GM19328 (cell line): ENCODE measurements around the gene DBN1.

Experiments used
- ATAC-seq: cut with Tn5 transposase; IDR thresholded peaks from one replicate; pipeline ENCODE4 v1.9.1; 2021; ENCODE audit warnings: mild to moderate bottlenecking, moderate library complexity; ENCODE audit not compliant: unreplicated experiment

DBN1 gene

DNA sequence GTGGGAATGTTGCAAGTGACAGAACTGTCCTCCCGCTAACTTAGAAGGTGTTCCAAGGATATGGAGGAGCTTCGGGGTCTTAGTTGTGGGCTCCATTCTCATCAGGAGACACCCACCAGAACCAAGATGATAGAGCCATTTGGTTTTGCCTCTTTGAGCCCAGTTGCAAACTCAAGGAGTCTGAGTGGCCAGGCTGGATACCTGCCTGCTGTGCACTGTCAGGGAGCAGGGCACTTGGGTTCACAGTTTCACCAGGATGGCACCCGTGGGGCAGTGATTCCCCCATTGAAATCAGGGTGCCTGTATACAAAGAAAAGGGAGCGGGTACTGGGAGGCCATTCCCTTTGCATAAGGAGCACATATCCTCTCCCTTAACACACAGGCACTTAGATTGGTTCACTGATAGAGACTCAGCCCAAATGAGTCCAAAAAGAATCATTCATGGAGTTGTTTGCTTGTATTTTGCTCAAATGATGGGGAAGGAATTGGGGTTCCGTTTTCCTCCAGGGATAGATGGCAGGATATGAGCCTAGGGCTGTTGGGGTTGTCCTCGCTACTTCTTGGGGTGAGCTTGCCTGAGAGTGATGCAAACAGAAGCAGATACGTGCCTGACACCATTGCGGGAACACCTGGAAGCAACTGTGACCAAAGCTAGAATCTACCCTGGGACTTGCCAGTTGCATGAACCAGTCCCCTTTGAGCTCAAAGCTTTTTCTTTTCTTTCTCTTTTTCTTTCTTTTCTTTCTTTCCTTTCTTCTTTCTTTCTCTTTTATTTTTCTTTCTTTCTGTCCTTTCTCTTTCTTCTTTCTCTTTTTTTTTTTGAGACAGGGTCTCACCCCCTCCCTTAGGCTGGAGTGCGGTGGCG, 28.1 kb downstream of the DBN1 start:
- ATAC-seq: no peak

DNA sequence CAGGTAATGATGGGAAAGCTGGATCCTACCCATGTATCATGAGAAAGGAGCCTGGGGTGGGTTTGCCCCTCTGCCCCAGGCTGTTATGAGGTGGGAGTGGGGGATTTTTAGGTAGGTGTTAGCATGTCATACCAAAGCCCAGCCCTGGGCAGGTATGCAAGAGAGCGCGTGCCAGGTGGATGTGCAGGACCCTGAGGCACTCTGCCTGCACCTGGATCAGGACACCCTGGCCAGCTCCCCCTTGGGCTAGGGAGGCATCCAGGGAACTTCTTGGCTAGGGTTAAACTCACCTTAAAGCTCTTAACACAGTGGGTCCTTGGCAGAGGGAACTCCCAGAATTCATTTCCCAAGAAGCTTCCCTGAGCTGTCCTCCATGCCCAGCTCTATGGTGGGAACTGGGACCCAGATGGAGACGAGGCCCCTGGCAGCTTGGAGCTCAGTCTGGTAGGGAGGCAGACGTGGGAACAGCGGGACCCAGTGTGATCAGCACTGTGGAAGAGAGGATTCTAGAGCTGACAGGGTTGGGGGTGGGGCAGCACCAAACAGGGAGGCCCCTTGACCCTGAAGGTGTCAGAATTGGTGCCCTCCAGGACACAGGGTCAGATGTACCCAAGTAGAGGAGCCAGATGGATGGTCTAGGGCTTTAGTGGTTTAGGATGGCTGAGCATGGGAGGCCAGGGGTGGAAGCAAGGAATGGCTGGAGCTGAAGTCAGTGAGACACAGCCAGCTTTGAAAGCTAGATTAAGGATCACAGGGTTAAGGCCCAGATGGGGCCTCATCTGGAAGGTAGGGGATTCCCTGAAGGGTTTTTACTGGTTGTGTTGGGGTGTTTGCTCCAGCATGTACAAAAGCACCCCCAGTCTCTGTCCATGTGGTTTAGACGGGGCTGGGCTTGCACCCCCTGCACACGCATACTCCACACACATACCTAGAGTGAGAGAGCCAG, 29.1 kb downstream of the DBN1 start:
- ATAC-seq: no peak

DNA sequence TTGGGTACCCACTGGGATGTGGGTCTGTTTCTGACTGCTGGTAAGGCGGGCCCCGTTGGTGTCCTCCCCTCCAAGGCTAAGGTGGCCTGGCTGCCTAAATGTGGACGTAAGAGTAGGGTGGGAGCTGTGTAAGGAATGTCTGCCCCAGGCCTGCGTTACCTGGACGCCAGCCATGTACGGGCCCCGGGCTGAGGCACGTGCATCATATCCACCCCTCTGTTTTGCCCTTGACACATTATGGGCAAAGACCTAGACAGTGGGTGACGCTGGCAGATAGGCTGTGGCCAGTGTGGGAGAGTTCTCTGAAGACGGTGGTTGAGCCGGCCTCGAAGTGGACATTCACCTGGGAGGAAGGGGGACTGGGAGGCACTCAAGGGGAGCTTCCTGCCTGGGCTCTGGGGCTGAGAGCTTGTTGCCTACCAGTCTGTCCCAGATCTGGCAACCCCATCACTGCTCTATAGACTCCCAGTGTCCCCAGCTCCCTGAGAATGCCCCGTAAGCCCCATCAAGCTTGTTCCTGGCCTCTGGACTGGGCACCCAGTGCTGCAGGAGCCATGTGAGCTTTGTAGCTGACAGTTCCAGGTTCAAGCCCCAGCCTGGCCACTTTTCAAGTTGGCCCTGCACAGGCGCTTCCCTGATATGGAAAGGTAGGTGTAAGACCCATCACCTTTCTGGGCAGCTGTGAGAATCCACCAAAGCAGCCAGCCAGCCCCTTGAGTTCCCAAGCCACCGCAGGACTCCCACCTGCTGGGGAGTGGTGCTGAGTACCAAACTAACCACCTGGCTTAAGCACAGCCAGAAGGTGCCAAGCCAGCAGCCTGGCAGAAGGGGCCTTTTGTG, 30.1 kb downstream of the DBN1 start:
- no peak for ATAC-seq

DNA sequence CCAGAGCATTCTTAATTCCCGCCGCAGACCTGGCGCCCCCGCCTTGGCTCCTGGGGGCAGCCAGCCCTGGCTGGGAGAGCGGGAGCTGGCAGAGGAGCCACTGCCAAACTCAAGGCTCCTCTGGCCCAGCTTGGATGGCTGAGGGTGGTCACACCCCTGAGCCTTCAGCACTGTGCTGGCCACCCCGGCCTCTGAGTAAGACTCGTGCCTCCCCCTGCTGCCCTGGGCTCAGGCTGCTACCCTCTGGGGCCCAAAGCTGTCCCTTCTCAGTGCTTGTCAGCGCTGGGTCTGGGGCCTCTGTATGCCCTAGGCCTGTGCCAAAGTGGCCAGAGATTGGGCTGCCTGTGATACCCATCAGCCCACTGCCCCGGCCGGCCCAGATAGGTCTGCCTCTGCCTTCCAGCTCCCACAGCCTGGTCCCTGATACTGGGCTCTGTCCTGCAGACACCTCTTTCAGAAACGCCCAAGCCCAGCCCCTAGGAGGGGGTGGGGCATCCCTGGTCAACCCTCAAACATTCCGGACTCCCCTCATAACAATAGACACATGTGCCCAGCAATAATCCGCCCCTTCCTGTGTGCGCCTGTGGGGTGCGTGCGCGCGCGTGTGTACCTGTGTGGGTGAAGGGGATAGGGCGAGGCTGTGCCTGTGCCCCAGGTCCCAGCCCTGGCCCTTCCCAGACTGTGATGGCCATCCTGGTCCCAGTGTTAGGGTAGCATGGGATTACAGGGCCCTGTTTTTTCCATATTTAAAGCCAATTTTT, 31.2 kb downstream of the DBN1 start:
- no peak for ATAC-seq

DNA sequence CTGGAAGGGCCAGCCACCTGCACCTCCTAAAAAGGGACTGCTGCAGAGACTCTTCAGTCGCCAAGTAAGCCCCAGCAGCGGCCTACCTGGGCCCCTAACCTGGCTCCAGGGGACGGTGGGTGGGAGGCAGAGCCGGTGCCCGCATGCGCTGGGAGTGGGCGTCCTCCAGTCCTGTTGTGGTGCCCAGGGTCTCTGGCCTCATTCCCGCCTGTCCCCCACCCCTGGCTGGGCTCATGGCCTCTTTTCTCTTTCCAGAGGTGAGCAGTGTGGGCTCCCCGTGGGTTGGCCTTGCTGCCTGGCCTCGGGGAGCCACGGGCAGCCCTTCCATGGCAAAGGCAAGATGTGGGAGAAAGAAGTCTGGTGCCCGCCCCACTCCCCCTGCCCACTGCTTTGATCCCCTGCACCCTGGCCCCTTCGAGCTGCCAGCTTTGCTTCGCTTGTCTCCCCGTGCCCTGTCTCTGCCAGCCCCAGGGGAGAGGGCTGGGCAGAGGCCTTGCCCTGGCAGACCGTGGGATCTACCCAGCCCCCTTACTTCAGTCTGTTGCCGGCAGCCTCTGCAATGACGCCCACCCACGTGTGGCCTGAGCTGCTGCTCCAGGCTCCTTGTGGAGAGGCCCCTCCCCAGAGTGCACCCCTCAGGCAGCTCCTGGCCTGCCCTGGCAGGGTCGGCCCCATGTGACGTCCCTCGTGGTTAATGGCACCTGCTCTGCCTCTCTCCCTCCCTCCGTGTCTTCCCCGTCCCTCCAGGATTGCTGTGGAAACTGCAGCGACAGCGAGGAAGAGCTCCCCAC, 32.2 kb downstream of the DBN1 start:
- no peak for ATAC-seq

DNA sequence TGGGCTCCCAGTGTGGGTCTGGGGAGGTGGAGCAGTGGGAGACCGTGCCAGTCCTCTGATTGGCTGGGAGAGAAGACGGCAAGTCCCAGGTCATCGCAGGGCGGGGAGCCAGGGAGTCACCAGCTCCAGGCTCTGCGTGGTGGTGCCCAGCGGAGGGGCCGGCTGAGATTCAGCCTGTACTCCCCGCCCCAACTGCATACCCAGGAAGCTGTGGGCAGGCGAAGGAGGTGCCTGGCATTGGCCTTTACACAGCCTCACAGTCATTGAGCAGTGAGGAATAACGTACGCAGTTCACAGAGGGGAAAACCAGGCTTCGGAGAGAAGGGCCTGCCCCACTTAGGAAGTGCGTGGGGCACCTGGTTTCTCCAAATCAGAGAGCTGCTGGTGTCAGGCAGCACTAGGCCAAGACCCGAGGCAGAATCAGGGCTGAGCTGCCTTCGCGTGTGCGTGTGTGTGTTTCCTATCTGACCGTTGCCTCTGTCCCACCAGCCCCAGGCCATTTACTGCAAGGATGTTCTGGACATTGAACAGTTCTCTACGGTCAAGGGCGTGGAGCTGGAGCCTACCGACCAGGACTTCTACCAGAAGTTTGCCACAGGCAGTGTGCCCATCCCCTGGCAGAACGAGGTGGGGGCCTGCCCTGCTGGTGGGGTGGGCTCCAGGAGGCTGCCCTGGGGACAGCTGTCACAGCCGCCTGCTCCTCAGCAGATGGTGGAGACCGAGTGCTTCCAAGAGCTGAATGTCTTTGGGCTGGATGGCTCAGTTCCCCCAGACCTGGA, 33.0 kb downstream of the DBN1 start:
- ATAC-seq: no peak

DNA sequence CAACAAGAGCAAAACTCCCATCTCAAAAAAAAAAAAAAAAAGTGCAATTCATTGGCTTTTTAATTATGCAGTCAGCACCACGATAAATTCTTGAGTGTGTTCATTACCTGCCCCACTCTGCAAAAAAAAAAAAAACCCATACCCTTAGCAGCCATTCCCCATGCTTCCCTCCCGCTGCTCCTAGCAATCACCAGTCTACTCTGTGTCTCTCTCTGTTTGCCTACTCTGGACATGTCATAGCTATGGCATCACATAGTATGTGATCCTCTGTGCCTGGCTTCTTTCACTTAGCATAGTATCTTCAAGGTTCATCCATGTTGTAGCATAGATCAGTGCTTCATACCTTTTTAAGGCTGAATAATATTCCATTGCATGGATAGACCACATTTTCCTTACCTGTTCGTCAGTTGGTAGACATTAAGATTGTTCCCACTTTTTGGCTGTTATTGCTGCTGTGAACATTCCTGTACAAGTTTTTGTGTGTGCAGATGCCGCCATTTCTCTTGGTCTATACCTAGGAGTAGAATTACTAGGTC, 33.8 kb downstream of the DBN1 start:
- no peak for ATAC-seq

DNA sequence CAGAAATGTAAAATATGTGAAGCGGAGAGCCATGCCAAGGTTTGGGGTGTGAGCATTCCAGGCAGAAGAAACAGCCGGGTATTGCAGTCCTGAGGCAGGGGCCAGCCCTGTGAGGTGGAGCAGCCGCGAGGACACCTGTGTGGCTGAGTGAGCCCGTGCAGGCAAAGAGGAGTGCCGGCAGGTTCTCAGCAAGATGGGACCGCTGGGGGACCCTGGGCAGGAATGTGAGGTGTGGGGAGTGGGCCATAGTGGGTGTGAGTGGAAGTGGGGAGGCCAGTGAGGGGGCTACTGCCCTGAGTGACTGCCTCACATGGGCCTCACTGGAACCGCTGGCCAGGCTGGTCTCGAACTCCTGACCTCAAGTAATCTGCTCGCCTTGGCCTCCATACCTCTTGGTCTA, 35.0 kb downstream of the DBN1 start:
- ATAC-seq: no peak

DNA sequence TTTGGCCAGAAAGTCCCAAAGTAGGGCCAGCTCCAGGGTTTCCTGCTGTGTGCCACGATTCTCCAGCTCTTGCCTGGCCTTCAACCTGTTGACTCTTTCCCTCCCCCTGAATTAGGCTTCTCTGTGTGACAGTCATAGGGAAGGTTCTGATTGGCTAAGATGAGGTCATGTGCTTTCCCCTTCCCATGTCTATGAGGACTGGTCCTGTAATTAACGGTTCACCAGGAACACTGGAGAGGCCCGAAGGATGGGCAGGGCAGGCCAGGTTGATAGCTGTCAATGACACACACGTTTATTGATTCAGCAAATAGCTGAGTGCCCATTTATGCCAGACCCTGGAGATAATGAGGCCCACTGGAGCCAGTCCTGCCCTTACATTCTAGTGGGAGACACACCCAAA, 35.8 kb downstream of the DBN1 start:
- no peak for ATAC-seq

DNA sequence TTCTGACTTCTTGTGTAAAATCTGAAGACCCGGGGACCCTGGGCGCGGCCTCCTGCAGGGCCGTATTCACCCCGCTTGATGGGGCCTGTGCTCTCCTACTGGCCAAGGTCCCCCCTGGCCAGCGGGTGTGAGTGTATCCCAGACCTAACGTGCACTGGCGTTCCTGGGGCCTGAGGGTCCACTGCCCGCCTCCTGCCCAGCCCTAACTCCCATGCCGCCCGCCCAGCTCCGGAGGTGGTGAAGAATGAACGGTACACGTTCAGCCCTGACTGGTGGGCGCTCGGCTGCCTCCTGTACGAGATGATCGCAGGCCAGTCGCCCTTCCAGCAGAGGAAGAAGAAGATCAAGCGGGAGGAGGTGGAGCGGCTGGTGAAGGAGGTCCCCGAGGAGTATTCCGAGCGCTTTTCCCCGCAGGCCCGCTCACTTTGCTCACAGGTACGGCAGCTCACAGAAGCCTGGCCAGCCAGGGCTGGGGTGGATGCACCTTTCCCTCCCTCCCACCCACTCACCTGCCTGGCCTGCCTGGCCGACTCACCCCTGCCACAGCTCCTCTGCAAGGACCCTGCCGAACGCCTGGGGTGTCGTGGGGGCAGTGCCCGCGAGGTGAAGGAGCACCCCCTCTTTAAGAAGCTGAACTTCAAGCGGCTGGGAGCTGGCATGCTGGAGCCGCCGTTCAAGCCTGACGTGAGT, 37.4 kb downstream of the DBN1 start:
- no peak for ATAC-seq

DNA sequence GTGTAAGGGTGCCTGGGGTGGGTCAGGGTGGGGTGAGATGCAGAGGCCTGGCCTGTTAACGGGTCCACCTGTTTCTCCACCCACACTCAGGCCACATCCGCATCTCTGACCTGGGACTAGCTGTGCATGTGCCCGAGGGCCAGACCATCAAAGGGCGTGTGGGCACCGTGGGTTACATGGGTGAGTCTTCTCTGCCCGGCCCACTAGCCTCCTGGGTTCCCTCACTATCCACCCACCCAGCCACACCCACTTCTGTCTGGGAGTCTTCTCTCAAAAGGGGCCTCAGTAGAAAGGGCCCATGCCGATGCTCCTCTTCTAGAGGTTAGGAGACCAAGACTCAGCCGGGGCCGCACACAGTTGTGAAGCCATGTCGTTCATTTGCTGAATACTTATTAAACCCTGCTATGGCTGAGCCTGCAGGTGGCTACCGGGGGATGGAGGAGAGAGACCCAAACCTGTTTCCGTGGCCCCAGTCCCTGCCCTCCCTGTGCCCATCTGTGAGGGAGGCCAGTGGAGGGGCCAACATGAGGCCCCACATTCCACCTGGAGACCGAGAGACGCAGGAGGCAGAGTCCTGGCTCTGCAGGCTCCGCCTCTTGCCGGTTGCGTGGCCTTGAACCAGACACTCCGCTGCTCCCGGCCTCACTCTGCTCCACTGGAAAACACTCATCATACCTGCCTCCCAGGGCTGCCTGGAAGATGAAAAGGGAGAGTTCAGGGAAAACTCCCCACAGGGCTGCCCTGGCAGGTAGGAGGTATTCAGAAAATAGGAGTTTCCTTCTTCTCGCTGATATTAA, 38.3 kb downstream of the DBN1 start:
- no peak for ATAC-seq

DNA sequence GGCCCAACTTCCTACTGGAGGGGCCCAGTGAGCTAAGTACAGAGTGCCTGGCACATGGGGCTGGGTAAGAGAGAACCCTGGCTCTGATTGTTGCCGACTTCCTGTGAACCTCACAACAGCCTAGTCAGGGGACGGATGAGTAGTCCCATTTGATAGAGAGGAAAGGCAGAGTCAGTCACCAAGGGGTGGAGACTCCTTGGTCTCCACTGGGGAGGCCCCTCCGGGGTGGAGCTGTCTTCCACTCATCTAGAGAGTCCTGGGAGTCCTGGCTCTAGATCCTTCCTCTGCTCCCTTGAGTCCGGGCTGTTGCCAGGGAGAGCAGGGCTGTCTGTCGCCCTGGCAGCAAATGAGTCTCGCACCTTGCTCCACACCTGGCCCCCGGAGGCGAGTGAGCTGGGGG, 39.0 kb downstream of the DBN1 start:
- no peak for ATAC-seq

DNA sequence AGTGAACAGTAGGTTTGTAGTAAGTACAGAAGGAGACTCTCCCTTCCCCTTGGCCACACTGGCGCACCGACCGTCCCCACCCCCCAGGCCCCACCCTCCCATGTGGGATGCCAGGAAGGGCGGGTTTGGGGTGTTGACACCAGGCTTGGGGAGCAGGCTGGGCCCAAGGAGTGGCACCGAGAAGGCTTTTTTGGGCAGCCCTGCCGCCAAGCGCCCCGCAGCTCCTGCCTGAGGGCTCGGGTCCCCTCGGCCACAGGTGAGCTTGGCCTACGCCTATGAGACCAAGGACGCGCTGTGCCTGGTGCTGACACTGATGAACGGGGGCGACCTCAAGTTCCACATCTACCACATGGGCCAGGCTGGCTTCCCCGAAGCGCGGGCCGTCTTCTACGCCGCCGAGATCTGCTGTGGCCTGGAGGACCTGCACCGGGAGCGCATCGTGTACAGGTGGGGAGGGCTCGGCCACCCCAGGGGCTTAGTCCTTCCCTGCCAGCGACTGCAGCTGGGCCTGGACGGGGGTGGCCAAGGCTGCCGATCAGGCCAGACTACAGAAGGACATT, 39.7 kb downstream of the DBN1 start:
- no peak for ATAC-seq

DNA sequence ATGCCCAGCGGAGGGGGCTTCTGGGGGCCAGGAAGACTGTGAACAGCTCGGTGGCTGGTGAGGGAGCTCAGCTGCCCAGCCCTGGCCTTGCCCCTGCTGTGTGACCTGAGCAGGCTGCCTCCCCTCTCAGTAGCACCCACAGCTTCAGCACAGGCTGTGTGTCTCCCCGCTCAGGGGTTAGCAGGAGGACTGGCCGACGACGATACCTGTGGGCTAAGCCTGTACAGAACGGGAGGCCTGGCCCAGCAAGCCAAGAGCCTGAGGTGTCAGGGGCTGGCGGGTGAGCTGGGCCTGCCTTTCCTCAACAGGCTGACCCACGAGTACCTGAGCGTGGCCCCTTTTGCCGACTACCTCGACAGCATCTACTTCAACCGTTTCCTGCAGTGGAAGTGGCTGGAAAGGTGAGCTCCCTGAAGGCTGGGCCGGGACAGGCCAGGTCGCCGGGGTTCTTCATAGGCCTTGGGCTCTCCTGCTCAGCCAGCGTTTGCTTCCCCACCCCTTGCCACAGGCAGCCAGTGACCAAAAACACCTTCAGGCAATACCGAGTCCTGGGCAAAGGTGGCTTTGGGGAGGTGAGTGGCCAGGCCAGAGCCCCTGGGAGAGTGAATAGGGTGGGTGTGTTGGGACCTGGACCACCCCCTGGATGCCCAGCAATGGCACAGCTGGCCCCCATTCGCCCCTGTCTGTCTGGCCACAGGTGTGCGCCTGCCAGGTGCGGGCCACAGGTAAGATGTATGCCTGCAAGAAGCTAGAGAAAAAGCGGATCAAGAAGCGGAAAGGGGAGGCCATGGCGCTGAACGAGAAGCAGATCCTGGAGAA, 40.4 kb downstream of the DBN1 start:
- no peak for ATAC-seq

DNA sequence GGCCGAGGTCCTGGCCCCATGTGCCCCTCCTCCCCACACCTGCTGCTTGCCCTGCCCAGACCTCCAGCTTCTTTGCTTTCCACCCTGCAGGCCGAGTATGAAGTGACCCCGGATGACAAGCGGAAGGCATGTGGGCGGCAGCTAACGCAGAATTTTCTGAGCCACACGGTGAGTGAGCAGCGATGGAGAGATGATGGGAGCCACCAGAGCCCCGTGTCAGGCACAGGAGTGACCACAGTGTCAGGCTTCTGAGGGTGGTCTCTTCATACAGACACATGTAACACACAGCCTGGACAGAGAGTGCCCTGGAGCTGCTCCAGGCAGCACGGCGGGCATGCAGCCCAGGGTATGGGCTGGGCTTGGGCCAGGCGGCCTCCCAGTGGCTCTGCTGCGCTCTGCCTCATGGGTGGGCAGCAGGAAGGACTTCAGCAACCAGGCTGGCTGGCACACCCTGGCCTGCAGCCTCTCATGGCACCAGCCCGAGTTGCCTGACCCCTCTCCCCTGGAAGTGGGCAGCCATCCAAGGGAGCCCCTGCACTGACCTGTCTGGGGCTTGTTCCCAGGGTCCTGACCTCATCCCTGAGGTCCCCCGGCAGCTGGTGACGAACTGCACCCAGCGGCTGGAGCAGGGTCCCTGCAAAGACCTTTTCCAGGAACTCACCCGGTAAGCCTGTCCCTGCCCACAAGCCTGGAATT, 41.1 kb downstream of the DBN1 start:
- no peak for ATAC-seq
